ENCODE data around the gene CAP2. TPM values are rescaled to one million over a fixed set of nuclear protein-coding genes. Genes with fewer than 3 reads are reported as not detected.
"Not testable (repeated sequence)": the region's sequence is repeated elsewhere in the genome, so short reads cannot be mapped to it uniquely, and the experiment has no call there.

Gene CAP2
- total RNA-seq, 1 donor from 2014 or later = 10.2 TPM

DNA sequence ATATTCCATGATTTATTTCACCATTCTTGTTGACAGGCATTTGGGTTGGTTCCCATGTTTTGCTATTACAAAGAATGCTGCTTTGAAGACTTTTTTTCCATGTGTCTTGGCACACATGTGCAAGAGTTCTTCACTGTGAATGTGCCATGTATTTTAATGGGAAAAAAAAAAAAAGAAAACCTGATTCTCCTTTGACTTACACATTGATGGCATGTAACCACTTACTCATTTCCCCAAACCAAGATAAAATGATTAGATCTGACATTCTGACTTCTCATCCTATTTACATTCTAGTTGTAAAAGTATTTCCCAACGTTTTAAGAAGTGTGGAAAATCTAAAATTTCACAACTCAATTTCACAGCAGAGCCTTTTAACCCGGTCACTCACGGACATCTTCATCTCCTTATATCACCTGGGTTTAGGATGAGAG, 4.4 kb downstream of the CAP2 start:
- no peak for DNase-seq

DNA sequence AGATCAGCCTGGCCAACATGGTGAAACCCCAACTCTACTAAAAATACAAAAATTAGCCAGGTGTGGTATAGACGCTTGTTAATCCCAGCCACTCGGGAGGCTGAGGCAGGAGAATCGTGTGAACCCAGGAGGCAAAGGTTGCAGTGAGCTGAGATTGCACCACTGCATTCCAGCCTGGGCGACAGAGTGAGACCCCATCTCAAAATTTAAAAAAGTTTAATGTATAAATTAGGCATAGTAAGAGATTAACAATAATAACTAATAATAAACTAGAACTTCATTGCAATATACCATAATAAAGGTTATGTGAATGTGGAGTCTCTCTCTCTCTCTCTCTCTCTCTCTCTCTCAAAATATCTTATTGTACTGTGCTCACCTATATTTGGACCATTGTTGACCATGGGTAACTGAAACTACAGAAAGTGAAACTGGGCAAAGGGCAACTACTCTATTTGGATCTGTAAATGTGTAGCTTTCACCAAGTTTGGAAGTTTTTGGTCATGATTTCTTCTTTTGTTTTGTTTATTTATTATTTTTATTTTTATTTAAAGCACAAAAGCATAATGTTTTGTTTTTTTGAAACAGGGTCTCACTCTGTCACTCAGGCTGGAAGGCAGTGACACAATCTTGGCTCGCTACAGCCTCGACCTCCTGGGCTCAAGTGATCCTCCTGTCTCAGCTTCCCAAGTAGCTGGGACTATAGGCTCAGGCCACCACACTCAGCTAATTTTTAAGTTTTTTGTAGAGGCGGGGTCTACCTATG, 12.0 kb downstream of the CAP2 start:
- not testable (repeated sequence) for DNase-seq

- no peak for DNase-seq
Observed at GRCh38 chr6:17405944-17406245, 12.5 kb downstream of the CAP2 start.

- DNase-seq = no peak
Observed at GRCh38 chr6:17408081-17408480, 14.7 kb downstream of the CAP2 start.

DNA sequence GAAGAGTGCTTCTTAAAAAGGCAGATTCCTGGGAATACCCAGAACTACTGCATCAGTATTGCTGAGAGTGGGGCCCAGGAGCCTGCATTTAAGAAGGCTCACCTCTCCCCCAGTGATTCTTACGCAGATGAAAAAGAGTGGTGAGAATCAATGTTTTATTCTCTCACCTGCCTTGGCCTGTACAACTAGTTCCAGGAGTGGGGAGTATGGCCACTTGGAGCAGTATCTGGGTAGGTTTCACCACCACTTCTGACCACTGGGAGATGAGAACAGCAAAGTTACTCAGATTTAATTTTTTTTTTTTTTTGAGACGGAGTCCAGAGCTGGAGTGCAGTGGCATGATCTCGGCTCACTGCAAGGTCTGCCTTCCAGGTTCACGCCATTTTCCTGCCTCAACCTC, 16.9 kb downstream of the CAP2 start:
- no peak for DNase-seq

DNA sequence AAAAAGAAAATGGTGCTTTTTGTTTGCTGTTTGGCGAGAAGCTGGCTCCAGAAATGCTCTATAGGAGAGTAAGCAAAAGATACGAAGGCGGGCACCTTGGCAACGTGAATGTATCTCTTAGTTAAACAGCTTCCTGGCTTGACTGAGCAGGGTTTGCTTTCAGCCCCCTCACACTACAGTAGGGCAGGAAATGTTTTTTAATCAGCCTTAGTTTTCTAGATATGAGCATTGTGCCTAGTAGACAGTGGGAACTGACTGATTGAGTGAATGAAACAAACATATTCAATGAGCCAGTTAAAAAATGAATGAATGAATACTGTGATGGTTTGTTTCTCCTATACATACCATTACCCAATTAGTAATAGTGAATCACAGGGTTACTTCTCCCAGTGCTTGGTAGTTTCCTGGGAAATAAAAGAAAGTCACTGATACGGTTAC, 19.9 kb downstream of the CAP2 start:
- DNase-seq = no peak

DNA sequence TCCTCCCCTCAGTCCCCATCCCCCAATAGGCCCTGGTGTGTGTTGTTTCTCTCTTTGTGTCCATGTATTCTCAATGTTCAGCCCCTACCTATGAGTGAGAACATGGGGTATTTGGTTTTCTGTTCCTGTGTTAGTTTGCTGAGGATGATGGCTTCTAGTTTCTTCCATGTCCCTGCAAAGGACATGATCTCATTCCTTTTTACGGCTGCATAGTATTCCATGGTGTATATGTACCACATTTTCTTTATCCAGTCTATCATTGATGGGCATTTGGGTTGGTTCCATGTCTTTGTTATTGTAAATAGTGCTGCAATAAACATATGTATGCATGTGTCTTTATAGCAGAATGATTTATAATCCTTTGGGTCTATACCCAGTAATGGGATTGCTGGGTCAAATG, 21.0 kb downstream of the CAP2 start:
- DNase-seq = not testable (repeated sequence)

- no peak for DNase-seq
Observed at GRCh38 chr6:17415321-17415720, 21.9 kb downstream of the CAP2 start.

GRCh38 chr6:17416806-17417205, 23.4 kb downstream of the CAP2 start:
- DNase-seq = no peak

DNA sequence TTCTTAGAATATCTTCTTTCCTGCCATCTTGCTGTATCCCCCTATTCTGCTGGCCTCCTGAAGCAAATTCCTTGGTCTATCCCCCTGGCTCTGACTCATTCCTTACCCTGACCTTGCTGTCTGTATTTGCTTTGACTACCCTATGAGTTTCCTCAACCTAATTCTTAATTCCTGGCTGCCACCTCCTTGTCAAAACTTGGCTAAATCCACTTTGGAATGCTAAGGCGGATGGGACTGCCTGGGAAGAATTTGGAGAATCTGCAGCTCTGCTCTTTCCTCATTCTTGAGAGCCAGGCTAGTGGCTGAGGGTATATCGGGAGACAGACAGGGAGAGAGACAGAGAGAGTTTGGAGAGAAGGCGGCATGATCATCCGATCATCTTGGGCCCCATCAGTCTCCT, 24.4 kb downstream of the CAP2 start:
- no peak for DNase-seq

GRCh38 chr6:17418281-17419188, 25.1 kb downstream of the CAP2 start:
- peak; percentile 12 for DNase-seq

GRCh38 chr6:17419189-17419575, 25.8 kb downstream of the CAP2 start:
- DNase-seq = no peak

- DNase-seq = no peak
Observed at GRCh38 chr6:17420368-17420767, 27.0 kb downstream of the CAP2 start.

DNA sequence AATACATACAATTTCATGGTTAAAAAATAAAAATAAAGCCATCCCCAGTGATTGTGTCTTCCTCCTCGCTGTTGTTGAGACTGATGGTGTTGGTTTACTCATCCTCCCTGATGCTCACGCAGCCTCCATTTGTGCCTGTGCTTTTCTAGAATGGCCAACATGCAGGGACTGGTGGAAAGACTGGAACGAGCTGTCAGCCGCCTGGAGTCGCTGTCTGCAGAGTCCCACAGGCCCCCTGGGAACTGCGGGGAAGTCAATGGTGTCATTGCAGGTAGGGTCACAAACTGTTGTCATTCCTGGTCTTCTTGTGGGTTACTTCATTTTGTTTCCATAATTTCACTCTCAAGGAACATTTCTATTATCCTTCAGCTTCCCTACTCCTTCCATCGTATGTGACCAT, 28.0 kb downstream of the CAP2 start:
- no peak for DNase-seq

DNA sequence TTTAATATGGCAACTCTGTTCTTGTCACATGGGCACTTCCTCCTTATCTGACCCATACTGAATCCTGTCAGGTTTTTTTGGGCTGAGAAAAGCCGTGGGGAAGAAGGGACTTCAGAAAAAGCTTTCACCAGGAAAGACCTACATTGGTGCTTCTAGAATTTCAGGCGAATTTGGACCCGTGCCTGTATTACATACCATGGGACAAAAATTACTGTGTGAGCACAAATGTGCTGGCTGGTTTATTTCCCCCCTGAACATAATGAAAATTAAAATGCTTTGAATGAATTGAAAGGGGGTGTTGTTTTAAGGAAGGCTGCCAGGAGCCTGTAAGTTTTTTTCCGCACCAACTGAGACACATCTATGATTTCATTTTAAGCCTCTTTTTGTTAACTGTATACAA, 29.6 kb downstream of the CAP2 start:
- no peak for DNase-seq

GRCh38 chr6:17427062-17427461, 33.7 kb downstream of the CAP2 start:
- no peak for DNase-seq

DNA sequence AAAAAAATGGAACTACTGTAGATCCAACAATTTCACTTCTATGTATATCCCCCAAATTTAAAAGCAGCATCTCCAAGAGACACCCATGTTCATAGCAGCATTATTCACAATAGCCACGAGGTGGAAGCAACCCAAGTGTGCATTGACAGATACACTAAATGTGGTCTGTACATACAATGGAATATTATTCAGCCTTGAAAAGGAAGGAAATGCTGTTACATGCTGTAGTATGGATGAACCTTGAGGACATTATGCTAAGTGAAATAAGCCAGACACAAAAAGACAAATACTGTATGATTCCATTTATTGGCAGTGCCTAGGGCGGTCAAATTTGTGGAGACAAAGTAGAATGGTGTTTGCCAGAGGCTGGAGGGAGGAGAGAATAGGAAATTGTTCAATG, 34.2 kb downstream of the CAP2 start:
- DNase-seq = no peak

DNA sequence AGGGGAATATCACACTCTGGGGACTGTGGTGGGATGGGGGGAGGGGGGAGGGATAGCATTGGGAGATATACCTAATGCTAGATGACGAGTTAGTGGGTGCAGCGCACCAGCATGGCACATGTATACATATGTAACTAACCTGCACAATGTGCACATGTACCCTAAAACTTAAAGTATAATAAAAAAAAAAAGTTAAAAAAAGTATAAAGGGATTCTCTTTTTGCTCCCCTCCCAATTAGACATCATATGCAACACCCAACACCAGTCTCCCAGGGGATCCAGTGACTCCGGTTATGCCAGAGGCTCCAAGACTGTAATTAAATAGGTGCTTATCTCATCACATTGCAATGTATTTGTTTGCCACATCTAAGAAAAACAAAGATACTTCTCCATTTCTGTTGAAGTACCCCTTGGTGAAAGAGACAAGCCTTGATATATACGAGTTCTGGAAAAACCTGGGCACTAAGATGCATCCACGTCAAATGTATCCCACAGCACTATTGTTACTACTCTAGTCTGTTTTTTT, 35.3 kb downstream of the CAP2 start:
- DNase-seq = not testable (repeated sequence)

DNA sequence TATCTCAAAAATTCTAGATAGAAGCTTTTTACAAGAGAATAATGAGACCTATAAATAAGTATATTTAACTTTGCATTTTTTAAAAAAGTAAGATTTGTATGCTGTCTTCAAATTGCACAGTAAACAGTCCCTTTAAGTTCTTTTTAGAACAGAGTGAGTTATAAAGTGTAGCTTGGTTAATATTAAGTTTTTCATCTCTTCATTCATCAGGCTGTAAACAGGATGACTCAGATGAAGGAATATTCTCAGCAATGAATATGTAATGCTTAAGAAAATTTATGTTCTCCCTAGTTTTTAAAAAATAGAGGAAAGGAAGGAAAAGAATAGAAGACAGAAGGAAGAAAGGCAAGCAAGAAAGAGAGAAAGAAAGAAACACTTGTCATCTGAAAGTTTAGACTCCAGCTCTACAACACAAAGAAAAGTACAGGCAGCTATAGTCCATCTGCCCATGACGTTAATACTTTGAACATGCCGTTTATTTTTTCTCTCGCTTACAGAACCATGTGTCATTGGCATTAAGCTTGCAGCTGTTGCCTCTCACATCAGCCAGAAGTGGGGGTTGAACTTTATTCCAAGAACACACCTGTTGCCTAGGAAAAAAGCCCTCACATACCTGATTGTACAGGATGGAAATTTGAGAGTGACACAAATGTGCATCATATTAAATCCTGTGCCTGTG, 36.1 kb downstream of the CAP2 start:
- DNase-seq = peak; percentile 35

- DNase-seq = no peak
Observed at GRCh38 chr6:17431581-17431980, 38.2 kb downstream of the CAP2 start.

- no peak for DNase-seq
Observed at GRCh38 chr6:17432356-17432755, 39.0 kb downstream of the CAP2 start.

- DNase-seq = no peak
Observed at GRCh38 chr6:17439243-17439993, 46.0 kb downstream of the CAP2 start.
